ENCODE data around the gene ATP11A. TPM values are rescaled to one million over a fixed set of nuclear protein-coding genes. Genes with fewer than 3 reads are reported as not detected.

Gene ATP11A
- total and polyA plus RNA-seq, 9 donors = 6.6 to 72.7 (median 34.9) TPM

DNA sequence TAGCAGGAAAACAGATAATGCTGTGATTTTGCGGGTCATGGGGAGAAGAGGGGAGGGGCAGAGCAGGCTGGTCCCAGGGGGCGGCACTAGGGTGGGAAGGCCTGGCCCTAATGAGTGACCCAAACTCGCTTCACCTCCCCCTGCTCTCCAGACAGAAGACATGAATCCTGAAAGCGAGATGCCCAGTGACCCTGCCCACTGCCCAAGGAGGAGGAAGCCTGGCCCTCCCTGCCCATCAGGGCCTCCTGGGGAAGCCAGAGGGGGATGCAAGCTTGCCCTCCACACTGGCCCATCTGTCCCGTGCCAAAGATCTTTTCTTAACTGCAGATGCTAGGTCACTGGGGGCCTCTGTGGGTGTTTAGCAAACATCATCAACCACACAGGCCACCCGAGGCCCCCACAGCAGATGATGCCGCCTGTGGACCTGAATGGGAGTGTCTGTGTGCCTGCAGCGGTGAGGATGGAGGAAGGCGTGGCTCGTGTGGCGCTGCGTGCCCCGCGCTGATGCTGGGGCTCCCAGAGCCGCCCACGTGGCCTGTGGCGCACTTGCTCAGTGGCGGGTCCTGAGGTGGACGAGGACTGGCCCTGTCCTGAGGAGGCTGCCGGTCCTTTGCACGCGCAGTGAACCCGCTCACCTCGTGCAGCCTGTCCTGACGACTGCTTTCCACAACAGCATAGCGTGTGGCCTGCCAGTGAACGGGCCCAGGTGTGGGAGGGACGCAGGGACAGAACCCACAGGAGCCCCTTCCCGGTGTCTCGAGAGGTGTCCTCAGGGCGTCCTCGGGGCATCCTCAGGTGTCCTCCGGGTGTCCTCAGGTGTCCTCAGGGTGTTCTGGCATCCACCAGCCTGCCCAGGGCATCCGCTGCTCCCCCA is 198.6 kb downstream of the ATP11A start:
- intact Hi-C loops (cut with DNase I) = no loop called here
- Histone ChIP-seq H3K9me3 (no peaks in the 10 kb centered on the region), H3K4me3 (no peak overlapping the region), H3K4me1 (ENCODE audit: insufficient read depth) (peaks cover 3% of the 10 kb centered on the region), H3K36me3 (no peaks in the 10 kb centered on the region), H3K27ac (no peak overlapping the region), H3K27me3 (no peaks in the 10 kb centered on the region)
- no peak for TF ChIP-seq POLR2A (IDR thresholded peaks at IDR 0.05)
- TF ChIP-seq EP300 (IDR thresholded peaks at IDR 0.05) = no peak
- TF ChIP-seq CTCF (IDR thresholded peaks at IDR 0.05) = no peak
- WGBS, 3 donors = 83 to 88% (median 86%) methylated on average over 34 of the region's 34 CpGs
- DNase-seq = no peak

DNA sequence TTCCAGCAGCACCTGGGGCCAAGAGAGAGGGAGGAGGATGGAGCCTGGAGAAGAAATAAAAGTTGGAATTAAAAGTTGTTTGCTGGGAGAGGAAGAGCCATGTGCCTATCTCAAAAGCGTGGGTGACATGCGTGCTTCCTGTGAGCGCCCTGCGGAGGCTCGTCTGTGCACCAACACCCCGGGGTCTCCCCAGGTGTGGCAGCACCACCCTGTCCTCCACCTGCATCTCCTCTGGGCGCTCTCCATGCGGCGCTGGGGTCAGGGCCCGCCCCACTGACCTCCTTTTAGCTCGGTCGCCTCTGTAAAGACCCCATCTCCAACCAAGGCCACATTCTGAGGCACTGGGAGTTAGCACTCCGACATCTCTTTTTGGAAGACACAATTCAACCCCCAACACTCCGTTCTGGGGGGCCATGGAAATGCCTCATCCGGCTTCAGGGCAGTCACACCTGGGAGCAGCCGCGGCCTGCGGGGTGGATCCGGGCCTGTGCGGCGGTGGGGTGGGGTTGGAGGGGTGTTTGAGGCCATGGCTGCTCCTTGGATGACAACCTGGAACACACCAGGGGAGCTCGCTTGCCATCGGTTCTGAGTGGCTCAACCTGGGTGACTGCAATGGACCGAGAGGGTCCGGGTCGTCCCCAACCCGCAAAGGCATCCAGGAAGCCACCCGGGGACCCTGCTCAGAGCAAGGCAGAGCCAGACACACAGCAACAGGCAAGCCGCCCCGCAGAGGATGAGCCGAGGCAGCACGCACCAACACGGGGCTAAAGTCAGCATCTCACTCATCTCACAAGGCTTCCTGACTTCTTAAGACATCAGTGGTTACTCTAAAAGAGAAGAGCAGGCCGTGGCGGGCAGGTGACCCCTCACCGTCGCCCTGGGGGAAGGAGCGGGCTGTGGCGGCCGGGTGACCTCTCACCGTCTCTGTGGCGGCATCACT is 199.8 kb downstream of the ATP11A start:
- no peak for DNase-seq
- no peak for TF ChIP-seq POLR2A (IDR thresholded peaks at IDR 0.05)
- TF ChIP-seq CTCF (IDR thresholded peaks at IDR 0.05) = no peak
- TF ChIP-seq EP300 (IDR thresholded peaks at IDR 0.05) = no peak

GRCh38 chr13:112890316-112891145 is 200.7 kb downstream of the ATP11A start:
- no peak for DNase-seq
- H3K9me3 ChIP-seq = no peaks in the 10 kb centered on the region
- no peak overlapping the region for H3K27ac ChIP-seq
- no peak overlapping the region for H3K4me3 ChIP-seq
- no peaks in the 10 kb centered on the region for H3K36me3 ChIP-seq
- no peaks in the 10 kb centered on the region for H3K27me3 ChIP-seq
- no peak for TF ChIP-seq EP300 (IDR thresholded peaks at IDR 0.05)
- intact Hi-C loops (cut with DNase I) = no loop called here
- peaks cover 6% of the 10 kb centered on the region for H3K4me1 ChIP-seq (ENCODE audit: insufficient read depth)
- 88 to 89% (median 88%) methylated on average over 25 to 27 of the region's 27 CpGs for WGBS, 3 donors

More for the DNA sequence above, 199.8 kb downstream of the ATP11A start:
- Histone ChIP-seq H3K9me3 (no peaks in the 10 kb centered on the region), H3K4me1 (ENCODE audit: insufficient read depth) (peaks cover 5% of the 10 kb centered on the region), H3K27me3 (no peaks in the 10 kb centered on the region), H3K4me3 (no peak overlapping the region), H3K36me3 (no peaks in the 10 kb centered on the region), H3K27ac (no peak overlapping the region)
- WGBS, 3 donors = 88 to 90% (median 89%) methylated on average over 39 to 42 of the region's 42 CpGs
- intact Hi-C loops (cut with DNase I) = no loop called here

- Histone ChIP-seq H3K4me1 (ENCODE audit: insufficient read depth) (peaks cover 4% of the 10 kb centered on the region), H3K36me3 (no peaks in the 10 kb centered on the region), H3K4me3 (no peak overlapping the region), H3K9me3 (no peaks in the 10 kb centered on the region), H3K27ac (no peak overlapping the region), H3K27me3 (no peaks in the 10 kb centered on the region)
- TF ChIP-seq CTCF (IDR thresholded peaks at IDR 0.05) (no peak), POLR2A (IDR thresholded peaks at IDR 0.05) (no peak), EP300 (IDR thresholded peaks at IDR 0.05) (no peak)
- 53 to 69% (median 62%) methylated on average over 39 to 40 of the region's 40 CpGs for WGBS, 3 donors
- DNase-seq = peak in 1 of 5 donors; percentile 16
- intact Hi-C loops (cut with DNase I) = no loop called here
These were observed 201.9 kb downstream of the ATP11A start for GRCh38 chr13:112891477-112892401.
